ENCODE measurements around the gene ITFG2.
"Not testable (repeated sequence)": the region's sequence is repeated elsewhere in the genome, so short reads cannot be mapped to it uniquely, and the experiment has no call there.

The ITFG2 gene
- 34.0 to 51.5 reads per million in 2 donors for total RNA-seq

DNA sequence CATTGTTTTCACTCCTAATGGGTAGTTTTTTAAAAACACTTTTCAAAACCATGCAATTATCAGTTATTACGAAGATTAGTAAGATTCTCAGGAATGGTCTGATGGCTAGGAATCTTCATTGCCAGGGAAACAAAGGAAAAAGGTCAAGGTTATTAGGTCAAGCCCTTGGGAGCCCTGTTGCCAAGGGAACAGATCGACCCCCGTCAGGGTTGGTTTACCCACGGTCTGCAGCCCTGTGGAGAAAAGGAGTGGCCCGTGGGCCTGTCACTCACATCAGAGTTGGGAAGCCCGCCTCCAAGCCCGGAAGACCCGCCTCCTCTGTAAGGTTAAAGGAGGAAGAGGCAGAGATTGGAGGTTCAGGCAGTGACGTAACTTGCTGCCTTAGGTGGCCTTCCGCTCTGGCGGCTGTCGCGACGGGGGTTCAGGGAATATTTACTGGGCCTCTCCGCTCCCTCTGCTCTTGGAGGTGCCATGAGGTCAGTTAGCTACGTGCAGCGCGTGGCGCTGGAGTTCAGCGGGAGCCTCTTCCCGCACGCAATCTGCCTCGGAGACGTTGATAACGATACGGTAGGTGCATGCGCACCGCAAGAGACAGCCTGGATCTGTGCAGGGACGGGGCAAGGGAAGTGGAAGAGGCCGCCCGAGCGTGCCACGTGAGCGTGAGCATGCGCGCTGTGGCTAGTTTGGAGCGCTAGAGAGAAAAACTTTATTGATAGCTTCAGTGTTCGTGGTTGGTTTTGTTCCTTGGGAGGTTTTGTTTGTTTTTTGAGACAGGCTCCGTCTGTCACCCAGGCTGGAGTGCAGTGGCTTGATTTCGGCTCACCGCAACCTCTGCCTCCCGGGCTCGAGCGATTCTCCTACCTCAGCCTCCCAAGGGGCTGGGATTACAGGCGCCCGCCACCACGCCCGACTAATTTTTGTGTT is at the start of gene ITFG2:
Gene ITFG2 (plus strand): TSS at position 379 of the 924 bp plus-strand sequence. CDS start 93 bp downstream, at position 472.
- DNase-seq: peak; percentile 80 to 99 (median 93)

DNA sequence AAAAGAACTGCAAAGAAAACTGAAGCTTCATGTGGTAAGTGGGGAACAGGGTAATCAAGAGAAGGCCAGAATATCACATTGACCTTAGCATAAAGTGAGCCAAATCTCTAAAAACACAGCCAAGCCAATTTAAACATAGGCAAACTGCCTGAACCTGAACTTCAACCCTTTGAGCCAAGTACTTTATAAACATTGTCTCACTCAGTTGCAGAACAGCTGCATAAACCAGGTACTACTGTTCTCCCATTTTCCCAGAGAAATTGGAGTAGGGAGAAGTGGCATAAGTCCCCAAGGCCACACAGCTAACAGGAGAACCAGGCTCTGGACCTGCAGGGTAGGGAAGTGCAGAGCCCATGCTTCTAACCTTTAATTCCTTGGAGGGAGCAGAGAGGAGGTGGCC is 48.1 kb upstream of the ITFG2 start:
- no peak for DNase-seq

DNA sequence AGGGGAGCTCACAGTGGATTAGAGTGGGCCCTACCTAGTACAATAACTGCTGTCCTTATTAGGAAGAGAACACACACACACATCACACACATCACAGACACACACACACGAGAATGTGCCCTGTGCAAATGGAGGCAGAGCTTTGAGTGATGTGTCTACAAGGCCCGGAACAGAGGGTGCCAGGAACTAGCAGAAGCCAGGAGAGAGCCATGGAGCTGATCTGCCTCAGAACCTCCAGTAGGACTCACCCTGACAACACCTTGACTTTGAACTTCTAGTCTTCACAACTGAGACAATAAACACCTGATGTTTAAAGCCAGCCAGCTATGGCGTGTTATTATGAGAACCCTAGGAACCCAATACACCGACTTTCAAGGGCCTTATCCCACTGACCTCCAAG is 47.4 kb upstream of the ITFG2 start:
- DNase-seq: no peak

DNA sequence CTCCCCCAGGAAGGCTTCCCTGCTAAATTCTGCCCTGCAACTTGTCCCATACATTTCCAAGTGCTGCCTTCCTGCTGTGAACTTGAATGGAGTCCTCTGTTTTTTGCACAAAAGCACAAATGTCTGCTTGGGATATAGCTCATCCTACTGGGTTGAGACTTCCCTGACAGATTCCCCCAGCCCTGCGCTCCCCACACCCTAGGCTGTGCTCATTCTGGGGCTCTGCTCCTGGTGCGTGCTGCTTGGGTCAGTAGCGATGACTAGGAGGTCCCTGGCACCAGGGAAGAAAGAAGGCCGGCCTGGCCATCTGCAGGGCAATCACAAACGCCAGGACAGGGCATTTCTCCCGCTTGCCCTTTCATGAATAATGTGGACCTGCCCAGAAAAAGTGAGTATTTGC is 46.9 kb upstream of the ITFG2 start:
- no peak for DNase-seq

DNA sequence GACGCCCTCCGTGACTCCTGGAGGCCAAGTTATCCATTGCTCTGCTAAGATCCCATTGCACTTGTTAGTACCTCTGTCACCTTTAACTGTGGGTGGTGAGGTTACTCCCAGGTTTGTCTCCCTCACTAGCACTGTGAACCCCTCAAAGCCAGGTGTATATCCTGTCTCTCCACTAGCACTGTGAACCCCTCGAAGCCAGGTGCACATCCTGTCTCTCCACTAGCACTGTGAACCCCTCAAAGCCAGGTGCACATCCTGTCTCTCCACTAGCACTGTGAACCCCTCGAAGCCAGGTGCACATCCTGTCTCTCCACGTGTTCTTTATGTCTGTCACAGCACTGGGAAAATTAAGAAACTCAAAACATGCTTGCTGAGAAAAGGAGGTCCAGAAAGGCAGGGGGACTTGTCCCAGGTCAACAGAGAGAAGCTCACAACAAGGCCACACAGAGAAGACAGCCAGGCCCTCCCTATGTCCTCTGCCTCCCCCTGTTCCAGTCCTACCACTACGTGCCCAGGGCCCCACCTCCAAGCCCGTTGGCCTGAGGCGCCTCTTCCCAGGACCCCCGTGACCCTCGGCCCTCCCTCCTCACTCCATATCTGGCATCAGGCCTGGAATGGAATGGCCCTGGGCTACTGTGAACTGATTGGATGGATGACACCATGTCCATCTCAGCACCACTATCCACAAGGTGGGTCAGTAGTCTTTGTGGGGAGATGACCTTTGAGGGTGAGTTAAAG is 44.1 kb upstream of the ITFG2 start:
- no peak for DNase-seq

DNA sequence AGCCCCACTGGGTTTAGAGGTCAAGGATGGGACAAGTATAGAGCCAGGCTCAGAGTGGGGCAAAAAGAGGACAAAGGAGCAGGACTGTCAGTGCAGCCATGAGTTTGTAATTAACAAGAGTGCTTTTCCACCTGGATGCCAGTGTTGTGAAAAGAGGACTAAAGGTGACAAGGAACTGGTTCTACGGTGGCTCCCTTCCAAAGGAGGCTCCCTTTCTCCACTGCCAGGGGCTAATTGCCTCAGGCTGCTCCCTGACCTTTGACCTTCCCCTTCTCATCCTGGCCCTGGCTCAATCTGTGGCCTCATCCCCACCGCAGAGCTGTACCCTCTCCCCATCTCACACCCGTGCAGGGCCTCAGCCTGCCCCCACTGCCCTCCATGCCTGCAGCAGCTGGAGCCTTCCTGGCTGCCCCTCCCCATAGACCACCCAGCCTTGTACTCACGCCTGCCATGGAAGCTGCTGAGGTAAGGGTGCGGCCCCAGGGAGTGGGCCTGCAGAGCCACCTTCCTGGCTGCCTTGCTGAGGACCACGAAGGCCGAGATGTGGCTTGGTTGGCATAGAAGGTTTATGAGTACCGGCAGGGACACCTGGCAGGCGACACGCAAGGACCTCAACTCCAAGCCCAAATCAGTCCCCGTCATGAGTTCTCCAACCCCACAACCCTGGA is 42.5 kb upstream of the ITFG2 start:
- no peak for DNase-seq

DNA sequence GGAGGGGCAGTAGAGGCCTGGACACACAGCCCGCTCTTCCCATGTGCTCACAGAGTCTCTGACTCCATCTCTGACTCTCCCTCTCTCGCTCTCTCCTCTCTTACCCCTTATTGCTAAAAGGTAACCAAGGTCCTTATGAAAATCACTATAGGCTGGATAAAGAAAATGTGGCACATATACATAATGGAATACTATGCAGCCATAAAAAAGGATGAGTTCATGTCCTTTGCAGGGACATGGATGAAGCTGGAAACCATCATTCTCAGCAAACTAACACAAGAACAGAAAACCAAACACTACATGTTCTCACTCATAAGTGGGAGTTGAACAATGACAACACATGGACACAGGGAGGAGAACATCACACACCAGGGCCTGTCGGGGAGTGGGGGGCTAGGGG is 41.9 kb upstream of the ITFG2 start:
- DNase-seq: not testable (repeated sequence)

DNA sequence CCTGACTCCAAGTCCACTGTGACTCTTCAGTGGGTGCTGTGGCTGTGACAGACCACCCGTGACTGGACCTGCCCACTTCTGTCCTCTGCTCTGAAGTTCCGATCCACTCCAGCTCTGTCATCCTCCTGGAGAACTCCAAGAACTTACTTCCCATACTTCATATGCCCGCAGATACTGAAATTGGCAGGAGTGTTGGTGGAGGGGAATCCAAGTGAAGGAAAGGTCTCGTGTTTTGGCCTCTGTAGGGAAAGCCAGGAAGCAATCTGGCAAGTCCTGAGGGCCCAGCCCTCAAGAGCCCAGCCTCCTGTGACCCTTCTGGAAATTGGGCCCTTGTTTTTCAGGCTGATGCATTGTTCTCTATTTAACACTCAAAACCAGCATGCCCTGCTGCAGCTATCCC is 40.1 kb upstream of the ITFG2 start:
- DNase-seq: no peak

DNA sequence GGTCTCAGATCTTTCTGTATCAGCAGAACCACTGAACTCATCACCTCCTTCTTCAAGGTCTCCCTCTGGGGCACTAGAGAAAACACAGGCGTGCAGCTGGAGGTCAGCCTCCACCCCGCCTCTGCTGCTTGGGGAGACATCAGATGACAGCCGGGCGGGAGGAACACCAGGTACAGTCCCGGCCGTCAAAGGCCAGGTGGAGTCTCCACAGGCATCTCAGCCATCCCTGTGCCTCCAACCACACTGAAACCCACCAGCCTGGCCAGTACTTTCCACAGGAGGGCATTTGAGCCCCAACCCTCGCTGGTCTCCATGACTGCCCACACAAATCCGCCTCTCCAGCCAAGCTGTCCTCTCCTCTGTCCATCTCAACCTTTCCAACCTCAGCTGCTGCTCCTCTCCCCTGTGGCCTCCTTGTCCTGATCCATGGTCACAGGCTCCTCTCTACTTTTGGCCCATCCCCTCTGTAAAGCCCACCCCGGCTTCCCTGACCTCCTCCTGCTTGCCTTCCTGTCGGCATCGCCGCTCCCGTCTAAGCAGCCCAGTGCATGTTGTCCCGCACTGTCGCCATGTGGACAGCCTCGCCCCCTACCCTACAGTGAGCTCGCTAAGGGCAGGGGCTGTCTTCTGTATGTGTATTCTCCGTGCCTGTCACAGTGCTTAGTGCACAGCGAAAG is 39.1 kb upstream of the ITFG2 start:
- DNase-seq: no peak

DNA sequence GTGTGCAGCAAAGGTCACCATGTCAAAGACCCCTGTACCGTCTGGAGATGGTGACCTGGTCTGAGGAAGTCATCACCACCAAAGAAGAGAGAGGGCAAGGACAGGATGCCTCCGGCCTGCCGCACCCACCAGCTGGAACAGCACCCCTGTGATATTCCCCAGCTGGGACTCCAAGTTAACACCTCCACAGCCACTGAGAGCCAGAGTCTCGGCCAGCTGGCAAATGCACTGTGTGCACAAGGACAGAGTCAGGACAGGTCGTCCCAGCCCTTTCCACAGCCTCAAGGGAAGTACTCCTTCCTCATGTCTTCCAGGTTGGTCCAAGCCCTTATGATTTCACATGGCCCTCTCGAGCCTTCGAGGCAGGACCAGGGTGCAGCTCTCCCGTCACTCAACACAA is 37.0 kb upstream of the ITFG2 start:
- DNase-seq: no peak

DNA sequence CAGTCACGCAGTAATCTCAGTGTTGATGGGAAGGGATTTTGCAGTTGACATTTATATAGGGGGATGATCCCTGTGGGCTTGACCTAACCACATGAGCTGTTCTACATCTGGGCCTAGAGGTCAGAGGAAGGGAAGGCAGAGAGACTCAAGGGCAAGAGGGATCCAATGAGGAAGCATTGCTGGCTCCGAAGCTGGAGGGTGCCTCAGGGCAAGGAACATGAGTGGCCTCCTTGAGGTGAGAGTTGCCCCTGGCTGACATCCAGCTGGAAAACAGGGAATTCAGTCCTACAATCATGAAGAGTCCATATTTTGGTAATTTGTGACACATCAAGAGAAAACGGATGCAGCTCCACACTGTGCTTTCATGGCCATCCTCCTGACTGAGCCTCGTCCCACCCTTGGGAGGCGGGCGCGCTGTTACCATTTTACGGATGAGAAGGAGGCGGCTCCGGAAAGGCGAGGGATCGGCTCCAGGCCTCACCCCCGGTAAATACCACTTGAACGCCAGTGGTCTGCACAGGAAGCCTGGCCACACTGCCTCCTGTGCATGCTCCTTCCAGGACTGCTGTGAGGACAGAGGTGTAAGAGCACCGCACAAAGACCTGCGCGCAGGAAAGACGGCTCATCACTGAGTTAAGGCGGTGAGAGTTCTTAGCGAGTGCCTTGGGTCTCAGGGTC is 36.2 kb upstream of the ITFG2 start:
- no peak for DNase-seq

DNA sequence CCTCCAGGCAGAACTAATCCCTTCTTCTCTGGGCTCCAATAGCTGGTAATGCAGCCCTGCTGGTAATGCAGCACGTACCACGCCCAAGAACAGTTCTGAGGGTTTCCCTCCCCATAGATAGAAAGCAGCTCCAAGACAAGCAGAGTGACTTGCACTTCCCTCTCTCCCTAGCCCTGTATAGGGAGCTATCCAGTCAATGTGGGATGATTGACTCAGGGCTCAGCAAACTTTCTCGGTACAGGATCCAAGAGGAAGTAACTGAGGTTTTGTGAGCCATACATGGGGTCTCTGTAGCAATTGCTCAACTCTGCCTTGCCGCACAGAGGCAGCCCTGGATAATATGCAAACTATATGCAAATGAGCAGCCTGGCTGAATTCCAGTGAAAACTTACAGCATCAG is 33.2 kb upstream of the ITFG2 start:
- no peak for DNase-seq

DNA sequence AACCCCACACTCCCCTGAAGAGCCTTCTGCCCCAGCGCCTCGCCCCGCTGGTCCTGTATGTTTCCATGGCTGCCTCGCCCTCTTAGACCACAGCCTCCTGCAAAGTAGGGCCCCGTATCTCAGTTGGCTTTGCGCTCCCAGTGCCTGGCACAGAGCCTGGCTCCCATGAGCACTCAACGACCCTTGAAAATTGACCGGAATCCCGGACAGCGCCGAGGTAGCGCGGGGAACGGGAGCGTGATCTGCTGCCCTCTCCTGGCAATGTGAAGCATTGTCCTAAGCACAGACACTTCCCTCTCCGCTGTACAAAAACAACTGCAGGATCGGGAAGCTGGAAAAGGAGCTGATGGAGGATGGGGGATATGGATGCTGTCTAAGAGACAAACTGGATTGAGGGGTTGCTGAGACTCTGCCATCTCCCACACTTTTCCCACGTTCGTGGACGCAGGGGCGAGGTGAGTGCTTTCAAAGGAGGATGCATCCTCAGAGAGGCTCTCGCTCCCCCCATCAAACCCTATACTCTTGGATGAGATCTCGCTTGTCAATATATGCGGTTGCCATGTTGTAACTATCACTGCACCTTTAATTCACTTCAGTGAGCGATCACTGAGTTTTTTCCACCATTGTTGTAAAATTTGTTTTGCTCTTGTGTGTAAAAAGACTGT is 28.4 kb upstream of the ITFG2 start:
- DNase-seq: peak in 4 of 5 experiments; percentile 12 to 35 (median 23)

DNA sequence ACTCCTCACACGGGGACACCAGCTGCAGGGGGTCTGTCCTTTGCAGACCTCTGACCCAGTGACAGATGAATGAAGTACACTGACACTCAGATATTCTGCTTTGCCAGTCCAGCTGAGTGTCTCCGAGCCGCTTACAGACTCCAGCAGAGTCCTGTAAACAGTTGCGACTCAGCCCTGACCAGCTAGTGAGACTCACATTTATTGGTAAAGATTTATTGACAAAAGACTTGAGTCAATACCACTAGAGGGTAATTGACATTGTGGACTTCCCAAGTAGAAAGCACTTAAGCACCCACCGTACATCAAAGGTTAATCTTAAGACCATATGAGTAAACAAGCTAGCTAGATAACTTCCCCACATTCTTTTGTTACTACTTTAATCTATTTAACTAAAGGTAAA is 27.5 kb upstream of the ITFG2 start:
- DNase-seq: no peak

DNA sequence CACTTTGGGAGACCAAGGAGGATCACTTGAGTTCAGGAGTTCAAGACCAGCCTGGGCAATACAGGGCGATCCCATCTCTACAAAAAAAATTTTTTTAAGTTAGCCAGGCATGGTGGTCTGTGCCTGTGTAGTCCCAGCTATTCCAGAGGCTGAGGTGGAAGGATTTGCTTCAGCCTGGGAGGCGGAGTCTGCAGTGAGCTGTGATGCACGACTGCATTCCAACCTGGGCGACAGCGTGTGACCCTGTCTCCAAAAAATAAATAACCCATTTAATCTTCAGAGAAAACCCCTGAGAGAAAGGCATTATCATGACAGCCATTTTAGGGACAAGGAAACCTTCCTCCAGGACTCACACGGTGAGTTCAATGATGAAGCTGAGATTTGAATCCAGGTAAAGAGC is 21.4 kb upstream of the ITFG2 start:
- DNase-seq: no peak

DNA sequence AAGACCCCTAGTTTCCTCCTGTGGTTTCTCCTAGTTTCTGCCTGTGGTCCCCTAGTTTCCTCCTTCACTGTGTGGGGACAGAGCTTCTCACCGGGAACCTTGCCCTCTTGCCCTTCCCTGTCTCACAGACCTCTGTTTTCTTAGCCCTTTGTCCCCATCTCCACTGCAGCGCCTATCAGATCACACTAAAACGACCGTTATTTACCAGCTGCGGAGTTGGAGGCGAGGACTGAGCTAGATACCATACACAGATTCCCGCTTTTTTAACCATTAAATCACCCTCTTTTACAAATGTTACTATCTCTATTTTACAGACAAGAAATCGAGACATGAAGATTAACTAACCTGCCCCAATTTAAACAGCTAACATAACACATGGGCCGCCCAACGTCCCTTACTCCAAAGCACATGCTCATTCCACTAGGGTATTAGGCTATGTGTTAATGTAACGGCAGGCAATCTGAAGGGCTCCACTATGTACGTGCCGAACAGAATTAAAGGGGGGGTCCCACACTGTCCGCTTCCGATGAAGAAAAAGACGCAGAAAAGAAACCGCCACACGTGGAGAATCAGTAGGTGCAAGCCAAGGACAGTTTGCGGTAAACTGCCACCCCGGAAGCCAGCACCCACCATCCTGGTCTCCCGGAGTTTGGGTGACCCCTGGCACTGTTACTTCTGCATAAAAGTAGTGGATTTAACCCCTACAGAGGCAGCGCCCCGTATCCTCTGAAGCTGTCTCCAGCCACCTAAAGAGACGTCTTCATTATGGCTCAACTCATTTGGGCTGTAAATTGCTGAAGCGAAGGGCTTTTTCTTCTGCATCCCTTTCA is 19.6 kb upstream of the ITFG2 start:
- DNase-seq: no peak

DNA sequence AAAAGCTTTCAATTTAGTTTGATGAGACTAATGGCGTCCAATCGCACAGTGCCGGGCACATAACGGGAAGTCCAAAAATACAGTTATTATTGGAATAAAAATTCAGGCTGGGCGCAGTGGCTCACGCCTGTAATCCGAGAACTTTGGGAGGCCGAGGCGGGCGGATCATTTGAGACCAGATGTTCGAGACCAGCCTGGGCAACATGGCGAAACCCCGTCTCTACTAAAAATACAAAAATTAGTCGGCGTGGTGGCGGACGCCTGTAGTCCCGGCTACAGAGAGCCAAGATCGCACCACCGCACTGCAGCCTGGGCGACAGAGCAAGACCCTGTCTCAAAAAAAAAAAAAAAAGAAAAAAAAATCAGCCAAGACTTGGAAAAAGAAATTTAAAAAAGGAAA is 18.9 kb upstream of the ITFG2 start:
- DNase-seq: no peak

DNA sequence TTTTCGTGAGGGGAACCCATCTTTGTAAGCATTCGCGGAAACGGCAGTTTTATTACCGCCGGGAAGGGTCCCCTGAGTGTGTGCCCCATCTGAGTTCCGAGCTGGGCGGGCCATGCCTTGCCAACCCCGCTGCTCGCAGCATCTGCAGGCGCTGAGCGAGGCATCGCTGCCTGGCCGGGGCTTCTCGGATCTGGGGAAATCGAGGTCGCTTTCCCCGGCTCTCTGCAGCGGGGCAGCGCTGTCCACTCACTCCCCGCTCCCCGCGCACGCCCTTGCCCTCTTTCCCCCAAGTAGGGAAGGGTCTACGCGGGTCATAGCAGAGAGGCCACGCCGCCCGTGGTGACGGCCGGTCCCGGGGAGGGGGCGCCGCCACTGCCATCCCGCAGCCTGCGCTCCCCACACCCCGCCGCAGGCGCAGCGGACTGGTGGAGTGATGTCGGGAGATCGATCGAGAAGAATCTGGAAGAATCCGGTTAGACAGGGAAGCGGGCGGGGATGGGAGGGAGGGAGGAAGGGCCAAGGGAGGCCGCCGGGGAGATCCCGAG is 18.2 kb upstream of the ITFG2 start:
- peak in 2 of 5 experiments; percentile 14 to 15 for DNase-seq

DNA sequence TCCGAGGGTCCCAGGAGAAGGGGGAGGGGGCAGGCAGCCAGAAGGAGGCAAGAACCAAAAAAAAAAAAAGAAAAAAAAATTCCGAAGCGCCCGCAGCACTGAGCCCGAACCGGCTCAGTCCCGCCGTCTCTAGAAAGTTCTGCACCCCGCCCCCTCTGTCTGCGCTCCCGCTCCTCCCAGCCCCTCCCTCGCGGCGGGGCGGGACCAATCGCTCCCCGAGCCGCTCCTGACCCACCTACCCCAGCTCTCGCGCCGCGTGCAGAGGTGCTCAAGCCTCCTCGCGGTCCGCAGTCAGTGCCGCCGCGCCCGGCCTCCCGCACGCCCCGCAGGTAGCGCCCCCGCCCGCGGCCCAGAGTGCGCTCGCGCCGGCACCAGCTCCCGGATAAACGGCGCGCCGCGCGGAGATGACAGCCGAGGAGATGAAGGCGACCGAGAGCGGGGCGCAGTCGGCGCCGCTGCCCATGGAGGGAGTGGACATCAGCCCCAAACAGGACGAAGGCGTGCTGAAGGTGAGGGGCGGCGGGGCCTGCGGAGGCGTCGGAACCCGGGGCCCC is 17.7 kb upstream of the ITFG2 start, which contains the start of gene FKBP4:
Gene FKBP4 (plus strand): TSS at position 235 of the 554 bp plus-strand sequence. CDS start 170 bp downstream, at position 405.
- DNase-seq: peak; percentile 79 to 90 (median 83)
